SIG-M5 (cell line): ENCODE measurements around the gene EMC1.
"Not testable (repeated sequence)": the region's sequence is repeated elsewhere in the genome, so short reads cannot be mapped to it uniquely, and the experiment has no call there.

Experiments
- DNase-seq: peaks from one replicate; lab custom pipeline; 2025; lab: John Stamatoyannopoulos, UW

The EMC1 gene

GRCh38 chr1:19216585-19216984 is 34.7 kb downstream of the EMC1 start:
- not testable (repeated sequence) for DNase-seq

GRCh38 chr1:19213580-19213979 is 37.7 kb downstream of the EMC1 start:
- no peak for DNase-seq

GRCh38 chr1:19212167-19212566 is 39.2 kb downstream of the EMC1 start:
- no peak for DNase-seq

- DNase-seq: no peak
Measured at GRCh38 chr1:19210772-19211549, 40.4 kb downstream of the EMC1 start.

GRCh38 chr1:19209990-19210771 is 41.1 kb downstream of the EMC1 start, which contains the start of gene UBR4:
Gene UBR4 (minus strand): TSS chr1:19210266. CDS start chr1:19210248, 18 bp downstream.
- DNase-seq: peak; percentile 43

- no peak for DNase-seq
Measured at GRCh38 chr1:19209439-19209989, 41.8 kb downstream of the EMC1 start.

GRCh38 chr1:19208710-19209438 is 42.5 kb downstream of the EMC1 start:
- no peak for DNase-seq

GRCh38 chr1:19206947-19207346 is 44.4 kb downstream of the EMC1 start:
- DNase-seq: no peak

GRCh38 chr1:19205845-19206244 is 45.5 kb downstream of the EMC1 start:
- no peak for DNase-seq

- no peak for DNase-seq
Measured at GRCh38 chr1:19205403-19205802, 45.9 kb downstream of the EMC1 start.

- no peak for DNase-seq
Measured at GRCh38 chr1:19204446-19205266, 46.7 kb downstream of the EMC1 start.

- no peak for DNase-seq
Measured at GRCh38 chr1:19203440-19203839, 47.9 kb downstream of the EMC1 start.

- no peak for DNase-seq
Measured at GRCh38 chr1:19202396-19202795, 48.9 kb downstream of the EMC1 start.

GRCh38 chr1:19199969-19200604 is 51.2 kb downstream of the EMC1 start:
- no peak for DNase-seq

- no peak for DNase-seq
Measured at GRCh38 chr1:19199329-19199968, 51.9 kb downstream of the EMC1 start.

- no peak for DNase-seq
Measured at GRCh38 chr1:19198820-19199219, 52.5 kb downstream of the EMC1 start.

GRCh38 chr1:19197845-19198244 is 53.5 kb downstream of the EMC1 start:
- DNase-seq: no peak

GRCh38 chr1:19196331-19196730 is 55.0 kb downstream of the EMC1 start:
- no peak for DNase-seq

- DNase-seq: no peak
Measured at GRCh38 chr1:19193004-19193403, 58.3 kb downstream of the EMC1 start.

- DNase-seq: no peak
Measured at GRCh38 chr1:19191811-19192210, 59.5 kb downstream of the EMC1 start.
